GM18858 (cell line): ENCODE results near the gene CLOCK.
"Not testable (repeated sequence)": the region's sequence is repeated elsewhere in the genome, so short reads cannot be mapped to it uniquely, and the experiment has no call there.

Experiments
- ATAC-seq: cut with Tn5 transposase; IDR thresholded peaks from one replicate; pipeline ENCODE4 v1.9.1; 2021; ENCODE audit not compliant: unreplicated experiment

CLOCK gene, protein sequence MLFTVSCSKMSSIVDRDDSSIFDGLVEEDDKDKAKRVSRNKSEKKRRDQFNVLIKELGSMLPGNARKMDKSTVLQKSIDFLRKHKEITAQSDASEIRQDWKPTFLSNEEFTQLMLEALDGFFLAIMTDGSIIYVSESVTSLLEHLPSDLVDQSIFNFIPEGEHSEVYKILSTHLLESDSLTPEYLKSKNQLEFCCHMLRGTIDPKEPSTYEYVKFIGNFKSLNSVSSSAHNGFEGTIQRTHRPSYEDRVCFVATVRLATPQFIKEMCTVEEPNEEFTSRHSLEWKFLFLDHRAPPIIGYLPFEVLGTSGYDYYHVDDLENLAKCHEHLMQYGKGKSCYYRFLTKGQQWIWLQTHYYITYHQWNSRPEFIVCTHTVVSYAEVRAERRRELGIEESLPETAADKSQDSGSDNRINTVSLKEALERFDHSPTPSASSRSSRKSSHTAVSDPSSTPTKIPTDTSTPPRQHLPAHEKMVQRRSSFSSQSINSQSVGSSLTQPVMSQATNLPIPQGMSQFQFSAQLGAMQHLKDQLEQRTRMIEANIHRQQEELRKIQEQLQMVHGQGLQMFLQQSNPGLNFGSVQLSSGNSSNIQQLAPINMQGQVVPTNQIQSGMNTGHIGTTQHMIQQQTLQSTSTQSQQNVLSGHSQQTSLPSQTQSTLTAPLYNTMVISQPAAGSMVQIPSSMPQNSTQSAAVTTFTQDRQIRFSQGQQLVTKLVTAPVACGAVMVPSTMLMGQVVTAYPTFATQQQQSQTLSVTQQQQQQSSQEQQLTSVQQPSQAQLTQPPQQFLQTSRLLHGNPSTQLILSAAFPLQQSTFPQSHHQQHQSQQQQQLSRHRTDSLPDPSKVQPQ

DNA sequence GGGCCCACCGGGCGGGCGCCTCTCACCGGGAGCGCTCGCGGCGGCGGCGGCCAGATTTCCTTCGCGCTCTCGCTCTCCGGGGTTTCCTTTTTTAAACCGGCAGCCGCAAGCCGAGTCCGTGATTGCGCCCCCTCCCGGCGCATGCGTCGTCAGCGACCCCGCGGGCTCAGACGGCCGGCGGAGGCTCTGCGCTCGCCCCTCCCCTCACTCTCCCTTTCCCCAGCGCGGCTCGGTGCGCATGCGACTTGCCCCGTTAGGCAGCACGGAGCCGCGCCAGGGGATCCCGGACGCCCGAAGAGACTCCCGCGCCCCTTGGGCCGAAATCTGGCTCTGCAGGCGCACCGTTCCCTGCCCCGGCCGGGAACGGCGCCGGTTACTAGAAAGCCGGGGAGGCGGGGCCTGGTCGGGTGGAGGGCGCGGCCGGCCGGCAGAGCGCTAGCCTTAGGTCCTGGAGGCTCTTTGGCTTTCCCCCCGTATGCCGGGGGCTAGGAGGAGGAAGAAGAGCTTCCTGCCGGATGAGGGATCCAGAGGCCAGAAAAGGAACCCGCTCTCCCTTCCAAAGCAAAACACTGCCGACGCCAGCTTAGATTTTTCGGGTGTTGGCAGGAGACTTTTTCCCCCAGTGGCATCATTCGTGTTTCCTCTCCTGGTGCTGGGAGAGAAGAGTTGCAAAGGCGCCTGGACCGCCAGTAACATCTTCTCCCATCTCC, at the start of gene CLOCK:
Gene CLOCK, minus strand, starts transcription at position 154 of the 710 bp plus-strand sequence. CDS start 64,124 bp downstream, outside the sequence.
- ATAC-seq: peak; percentile 68

DNA sequence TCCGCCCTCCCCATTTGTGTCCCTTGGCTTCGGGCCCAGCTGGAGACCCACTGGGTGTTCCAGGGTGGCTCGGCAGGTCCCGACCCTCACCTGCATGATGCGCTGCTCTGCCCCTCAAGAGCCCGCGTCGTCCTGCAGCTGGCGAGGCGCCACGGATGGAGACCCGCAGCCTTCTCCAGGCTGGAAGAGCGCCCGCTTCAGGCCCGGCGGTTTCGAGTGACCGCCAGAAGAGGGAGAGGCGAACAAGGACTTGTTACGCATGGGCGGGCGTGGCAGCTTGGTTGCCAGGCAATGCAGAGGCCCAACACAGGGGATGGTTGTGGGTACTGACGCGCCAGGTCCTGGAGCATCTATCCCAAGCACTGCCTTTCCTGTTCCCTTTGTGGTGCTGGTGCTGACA, 45.3 kb upstream of the CLOCK start, which contains the start of gene PDCL2:
Gene PDCL2, minus strand, starts transcription at position 232 of the 400 bp plus-strand sequence. Its CDS starts 136 bp downstream, at position 96.
- no peak for ATAC-seq

DNA sequence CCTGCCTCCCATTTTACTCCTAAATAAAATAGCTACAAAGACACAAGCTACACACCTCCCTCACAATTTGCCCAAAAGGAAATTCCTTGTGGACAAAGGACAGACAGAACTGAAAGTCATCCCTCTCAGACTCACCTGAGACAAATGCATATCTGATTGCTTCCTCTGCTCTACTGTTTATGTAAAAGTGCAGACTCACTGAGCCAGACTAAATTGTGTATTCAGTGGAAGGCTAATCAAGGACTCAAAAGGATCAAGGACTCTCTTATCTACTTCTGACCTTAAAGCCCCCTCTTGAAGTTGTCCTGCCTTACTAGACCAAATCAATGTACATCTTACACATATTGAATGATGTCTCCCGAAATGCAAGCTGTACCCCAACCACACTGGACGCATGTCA, 41.5 kb upstream of the CLOCK start:
- ATAC-seq: no peak

DNA sequence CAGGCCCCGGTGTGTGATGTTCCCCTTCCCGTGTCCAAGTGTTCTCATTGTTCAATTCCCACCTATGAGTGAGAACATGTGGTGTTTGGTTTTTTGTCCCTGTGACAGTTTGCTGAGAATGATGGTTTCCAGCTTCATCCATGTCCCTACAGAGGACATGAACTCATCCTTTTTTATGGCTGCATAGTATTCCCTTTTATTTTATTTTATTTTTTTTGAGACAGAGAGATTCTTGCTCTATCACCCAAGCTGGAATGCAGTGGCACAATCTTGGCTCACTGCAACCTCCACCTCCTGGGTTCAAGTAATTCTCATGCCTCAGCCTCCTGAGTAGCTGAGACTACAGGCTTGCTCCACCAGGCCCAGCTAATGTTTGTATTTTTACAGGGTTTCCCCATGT, 36.1 kb upstream of the CLOCK start:
- ATAC-seq: not testable (repeated sequence)

DNA sequence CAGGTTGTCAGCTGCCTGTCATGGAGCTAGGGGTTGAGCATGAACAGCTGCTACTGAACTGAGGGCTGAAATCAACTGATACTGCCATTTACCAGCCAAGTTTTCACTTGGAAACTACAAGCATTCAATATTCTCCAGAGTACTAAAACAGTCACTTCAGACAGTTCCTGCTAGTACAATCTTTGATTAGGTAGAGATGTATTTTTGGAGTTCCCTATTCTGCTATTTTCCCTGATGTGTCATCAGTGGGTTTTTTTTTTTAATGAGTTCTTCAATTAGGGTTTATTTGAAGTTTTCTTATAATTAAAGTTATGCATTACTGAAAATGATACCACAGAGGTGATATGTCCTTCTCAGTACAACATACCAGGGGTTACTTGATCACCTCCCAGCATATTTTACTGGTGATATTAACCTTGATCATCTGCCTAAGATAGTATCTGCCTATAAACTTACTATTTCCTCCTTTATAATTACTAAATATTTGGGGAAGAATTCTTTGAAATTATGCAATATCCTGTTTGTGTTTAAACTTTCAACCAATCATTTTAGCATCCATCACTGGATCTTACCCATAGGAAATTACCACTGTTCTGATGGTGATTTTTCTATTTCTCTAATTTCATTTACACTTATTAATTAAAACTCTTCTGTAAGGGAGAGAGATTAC, 31.8 kb upstream of the CLOCK start:
- ATAC-seq: no peak

DNA sequence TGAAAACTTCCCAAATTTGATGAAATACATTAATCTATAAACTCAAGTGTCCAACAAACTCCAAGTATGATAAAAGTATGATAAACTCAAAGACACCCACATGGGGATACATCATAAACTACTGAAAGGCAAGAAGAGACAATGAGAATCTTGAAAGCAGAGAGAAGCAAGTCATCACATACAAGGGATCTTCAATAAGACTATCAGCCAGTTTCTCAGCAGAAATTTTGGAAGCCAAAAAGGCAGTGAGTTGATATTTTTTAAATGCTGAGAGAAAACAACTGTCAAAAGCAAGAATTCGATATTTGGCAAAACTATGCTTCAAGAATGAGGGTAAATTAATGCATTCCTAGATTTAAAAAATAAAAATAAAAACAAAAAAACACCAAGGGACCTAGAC, 28.8 kb upstream of the CLOCK start:
- ATAC-seq: no peak

DNA sequence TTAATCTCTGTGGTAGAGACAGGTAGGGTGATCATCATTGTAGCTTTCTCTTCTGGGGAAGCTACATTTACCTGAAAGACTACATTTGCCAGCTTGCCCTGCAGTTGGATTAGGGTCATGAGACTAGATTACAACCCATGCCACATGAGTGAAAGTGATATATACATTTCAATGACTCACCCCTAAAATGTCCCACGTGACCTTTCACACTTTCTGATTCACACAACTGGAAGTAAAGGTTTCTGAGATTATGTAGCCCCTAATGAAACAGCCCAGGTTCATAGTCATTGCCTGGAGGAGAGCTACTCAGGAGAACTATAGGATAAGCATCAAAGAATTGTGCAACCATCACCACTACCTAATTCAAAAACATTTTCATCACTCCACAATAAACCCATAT, 27.5 kb upstream of the CLOCK start:
- no peak for ATAC-seq

DNA sequence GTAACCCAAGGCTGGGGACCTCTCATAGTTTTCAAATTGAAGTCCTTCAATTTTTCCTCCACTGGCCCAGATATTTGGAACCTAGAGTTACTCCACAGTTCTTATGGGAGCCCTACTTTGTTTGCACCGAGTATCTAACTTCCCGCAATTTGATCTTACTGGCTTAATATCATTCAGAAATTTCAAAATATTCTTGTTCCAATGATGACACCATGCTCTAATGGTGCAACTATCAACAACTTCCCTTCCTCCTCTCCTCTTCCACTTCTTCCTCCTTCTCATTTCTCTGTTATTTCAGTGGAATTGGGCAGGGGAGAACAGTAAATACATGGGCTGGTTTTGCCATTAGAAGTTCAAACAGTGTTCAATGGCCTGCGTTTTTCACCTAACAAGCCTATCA, 25.1 kb upstream of the CLOCK start:
- ATAC-seq: no peak

DNA sequence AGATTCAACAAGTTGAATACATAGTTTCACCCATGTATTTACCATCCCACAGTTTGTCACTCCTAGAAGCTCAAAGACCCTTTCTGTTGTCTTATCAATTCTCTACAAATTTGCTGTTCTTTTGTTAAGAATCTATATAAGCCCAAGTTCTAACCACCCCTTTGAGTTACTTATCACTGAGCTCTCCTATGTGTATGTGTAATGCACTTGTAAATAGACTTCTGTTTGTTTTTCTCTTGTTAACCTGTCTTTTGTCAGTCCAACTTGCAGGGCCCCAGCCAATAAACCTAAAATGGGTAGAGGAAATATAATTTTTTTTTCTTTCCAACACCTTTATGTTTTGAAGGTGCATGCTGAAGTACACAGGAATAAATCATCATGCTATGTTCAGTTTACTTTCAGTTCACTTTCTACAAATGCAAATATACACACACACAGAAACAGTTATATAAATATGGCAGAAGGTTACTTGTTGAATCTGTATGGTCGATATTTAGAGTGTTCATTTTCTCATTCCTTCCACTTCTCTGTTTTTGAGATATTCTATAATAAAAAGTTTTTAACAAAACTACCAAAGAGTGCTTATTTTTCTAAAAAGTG, 22.3 kb upstream of the CLOCK start:
- ATAC-seq: peak; percentile 69

DNA sequence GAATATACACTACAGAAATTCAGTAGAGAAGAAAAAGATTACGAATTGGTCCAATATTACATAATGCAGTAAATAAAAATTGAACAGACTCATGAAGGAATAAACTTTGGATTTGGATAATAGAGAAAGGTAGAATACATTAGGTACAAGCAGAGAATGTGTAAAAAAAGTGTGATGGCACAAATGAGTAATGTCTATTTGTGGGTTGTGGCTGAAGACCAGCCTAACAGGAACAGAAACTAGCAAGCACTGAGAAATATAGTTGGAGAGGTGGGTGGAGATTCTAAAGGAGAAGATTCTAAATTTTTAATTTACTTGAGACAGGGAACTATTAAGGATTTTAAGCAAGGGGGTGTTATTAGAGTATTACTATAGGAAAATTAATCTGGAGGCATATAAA, 15.2 kb upstream of the CLOCK start:
- ATAC-seq: peak; percentile 100

DNA sequence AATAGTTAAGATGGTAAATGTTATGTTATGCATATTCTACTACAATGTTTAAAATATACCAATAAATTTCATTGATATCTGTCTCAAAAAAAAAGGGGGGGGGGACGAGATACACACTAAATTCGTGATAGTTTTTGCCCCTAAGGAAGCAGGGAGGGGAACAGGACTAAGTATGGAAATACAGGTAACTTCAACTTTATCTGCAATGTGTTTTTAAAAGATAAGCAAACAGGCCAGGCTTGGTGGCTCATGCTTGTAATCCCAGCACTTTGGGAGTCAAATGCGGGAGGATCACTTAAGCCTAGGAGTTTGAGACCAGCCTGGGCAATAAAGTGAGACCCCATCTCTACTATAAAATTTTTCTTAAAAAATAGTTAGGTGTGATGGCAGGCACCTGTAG, 13.4 kb upstream of the CLOCK start:
- ATAC-seq: no peak

DNA sequence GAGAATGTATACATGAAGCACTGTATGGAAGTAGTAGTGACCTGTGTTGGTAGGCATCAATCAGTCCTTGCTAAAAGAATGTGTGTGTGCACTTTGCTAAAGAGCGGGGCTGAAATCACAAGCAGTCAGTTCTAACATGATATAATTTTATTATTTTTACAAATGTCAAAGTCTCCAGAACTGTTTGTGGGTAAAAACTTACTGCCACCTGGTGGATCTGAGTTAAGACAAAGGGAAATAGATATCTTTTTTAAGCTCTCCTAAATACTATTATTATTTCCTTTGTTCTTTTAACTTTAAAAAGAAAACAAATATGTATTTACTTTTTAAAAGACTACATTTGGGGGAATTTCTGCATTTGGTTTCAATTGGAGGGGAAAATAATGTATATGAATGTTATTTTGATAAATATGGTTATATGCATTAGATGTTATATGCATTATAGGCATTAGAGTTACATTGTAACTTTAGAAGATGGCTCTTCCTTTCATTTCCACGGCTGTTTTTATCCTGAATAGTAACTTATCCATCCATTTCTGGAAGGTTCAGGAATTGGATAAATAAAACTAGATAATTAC, 7.8 kb upstream of the CLOCK start:
- peak; percentile 36 for ATAC-seq

DNA sequence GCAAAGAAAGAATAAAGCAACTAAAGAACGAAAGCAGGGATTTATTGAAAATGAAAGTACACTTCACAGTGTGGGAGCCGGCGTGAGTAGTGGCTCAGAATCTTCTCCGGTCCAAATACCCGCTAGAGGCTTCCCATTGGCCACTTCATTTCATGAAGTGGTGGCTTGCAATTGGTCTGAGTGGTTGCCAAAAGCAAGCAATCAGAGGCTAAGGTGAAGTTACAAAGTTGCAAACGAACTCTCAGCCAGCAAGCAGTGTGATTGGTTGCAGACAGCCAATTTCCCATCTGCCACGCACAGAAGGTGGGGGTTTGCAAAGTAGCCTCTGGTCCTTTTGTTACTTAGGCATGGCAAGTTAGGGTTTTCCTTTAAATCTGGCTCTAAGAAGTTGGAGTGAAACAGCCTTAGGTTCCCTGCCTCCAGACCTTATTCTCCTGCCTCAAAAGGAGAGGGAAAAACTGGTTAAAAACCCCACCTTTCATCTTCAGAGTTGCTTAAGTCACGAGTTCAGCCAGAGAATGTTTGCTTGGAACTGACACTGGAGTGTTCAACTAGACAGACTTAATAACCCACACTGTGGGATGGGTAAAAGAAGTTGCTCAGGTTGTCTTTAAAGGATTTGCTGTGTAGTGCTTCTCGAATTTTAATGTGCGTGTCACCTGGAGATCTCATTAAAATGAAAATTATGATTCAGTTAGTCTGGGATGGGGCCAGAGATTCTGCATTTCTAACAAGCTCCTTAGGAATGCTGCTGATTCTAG, 6.9 kb upstream of the CLOCK start:
- no peak for ATAC-seq

DNA sequence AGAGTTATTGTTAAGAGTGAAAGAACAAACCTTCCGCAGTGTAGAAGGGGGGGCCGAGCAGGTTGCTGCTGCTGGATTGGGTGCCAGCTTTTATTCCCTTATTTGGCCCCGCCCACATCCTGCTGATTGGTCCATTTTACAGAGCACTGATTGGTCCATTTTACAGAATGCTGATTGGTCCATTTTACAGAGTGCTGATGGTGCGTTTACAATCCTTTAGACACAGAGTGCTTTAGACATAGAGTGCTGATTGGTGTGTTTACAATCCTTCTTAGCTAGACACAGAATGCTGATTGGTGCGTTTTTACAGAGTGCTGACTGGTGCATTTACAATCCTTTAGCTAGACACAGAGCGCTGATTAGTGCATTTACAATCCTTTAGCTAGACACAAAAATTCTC, 5.3 kb upstream of the CLOCK start:
- not testable (repeated sequence) for ATAC-seq

DNA sequence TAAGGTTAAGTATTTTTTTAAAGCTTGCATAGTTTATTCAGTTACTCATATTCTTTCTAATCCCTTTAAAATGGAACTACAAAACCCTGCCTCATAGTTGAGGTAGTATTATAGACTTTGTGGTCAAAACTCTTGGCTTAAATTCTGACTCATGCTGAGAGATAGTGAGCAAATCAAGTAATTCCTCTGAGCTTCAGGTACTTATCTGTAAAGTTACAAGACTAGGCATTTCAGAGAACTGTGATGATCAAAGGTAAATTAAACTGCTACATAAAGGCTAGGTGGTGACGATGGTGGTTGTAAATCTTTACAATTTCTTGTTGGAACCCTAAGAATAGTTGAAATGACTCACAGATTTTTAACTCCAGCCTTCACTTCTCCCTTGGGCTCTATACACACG, 3.2 kb upstream of the CLOCK start:
- ATAC-seq: no peak

DNA sequence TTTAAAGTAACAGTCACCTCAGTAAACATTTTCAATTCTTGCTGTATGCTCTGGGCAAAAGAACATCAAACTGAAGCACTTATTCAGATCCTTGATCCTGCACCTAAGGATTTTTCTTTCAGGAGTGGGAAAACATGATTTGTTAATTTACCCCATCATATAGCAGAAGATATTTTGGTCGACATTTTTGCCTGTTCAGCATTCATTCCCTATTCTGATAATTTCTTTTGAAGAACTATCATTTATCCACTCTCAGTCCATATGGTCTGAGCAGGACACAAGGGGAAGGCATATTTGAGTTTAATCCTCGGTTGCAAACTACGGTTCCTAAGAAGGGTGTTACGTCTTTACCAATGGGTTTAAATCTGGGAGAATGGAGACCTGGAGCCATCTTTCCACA, 1.2 kb upstream of the CLOCK start:
- ATAC-seq: no peak

DNA sequence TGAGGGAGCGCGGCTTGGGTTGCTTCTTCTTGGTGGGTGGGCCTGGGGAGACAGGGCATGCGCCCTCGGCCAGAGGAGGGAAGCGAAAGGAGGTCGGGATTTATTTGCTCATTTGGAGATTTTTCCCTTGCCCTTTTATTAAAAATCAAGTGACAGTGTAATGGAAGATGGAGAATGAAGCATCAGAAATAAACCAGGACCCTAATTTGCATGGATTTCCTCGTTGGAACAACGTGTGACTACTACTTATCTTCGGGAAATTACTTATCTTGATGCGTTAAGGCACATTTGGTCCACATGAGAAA, 709 bp upstream of the CLOCK start:
- no peak for ATAC-seq

DNA sequence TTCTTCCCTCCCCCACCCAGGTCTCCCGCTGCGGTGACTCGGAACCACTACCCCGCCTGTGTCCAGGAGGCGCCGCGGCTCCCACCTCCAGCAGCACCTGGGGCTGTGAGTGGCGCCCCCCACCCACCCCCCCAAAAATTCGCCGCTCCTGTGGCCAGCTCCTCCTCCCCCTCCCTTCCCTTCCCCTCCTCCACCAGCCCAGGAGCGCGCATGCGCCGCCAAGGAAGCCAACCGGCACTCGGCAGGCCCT, 278 bp downstream of the CLOCK start:
- ATAC-seq: no peak

DNA sequence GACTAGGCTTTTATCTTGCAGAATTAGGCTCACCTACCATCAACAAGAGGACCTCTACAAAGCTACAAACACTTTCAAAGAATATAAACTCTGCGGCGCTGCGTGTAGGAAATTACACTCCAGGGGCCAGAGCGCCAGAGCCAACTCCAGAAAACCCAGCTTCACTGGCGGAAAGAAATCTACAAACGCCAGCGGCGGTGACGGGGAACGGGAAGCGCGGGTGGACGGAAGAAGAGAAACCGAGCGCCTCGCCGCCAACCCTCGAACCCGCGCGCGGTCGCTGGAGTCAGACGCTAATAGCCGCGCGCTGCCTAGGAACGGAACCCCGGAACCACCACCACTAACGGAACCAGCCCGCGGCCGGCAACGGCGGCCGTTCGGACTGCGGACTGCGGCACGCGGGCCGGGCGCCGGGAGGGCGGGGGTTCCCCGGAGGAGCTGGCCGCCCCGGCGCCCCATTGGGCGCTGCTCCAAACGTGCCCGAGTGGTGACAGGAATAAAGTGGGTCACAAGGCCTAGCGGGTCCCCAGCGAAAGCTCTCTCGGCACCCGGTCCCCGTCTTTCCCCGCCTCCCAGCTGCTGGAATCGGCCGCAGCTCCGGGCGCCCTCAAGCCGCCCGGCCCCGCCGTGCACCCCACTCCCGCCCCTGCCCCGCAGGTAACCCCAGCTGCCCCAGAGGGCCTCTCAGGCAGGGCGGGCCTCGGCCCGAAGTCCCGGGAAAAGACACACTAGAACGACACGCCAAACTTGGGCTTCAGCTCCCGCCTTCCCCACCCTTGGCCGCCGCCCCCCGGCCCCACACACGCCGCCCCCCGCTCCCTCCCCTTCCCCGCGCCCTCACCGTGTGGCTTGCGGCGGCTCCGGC, 836 bp downstream of the CLOCK start:
- ATAC-seq: peak; percentile 30
